HG03571 (cell line): Measurements from ENCODE around the gene OGFR.

Source experiments
- ATAC-seq: cut with Tn5 transposase; IDR thresholded peaks from one replicate; pipeline ENCODE4 v1.9.1; 2021; ENCODE audit not compliant: unreplicated experiment

The OGFR gene

GRCh38 chr20:62856931-62857619 lies 52.4 kb downstream of the OGFR start:
- ATAC-seq, result no peak

DNA sequence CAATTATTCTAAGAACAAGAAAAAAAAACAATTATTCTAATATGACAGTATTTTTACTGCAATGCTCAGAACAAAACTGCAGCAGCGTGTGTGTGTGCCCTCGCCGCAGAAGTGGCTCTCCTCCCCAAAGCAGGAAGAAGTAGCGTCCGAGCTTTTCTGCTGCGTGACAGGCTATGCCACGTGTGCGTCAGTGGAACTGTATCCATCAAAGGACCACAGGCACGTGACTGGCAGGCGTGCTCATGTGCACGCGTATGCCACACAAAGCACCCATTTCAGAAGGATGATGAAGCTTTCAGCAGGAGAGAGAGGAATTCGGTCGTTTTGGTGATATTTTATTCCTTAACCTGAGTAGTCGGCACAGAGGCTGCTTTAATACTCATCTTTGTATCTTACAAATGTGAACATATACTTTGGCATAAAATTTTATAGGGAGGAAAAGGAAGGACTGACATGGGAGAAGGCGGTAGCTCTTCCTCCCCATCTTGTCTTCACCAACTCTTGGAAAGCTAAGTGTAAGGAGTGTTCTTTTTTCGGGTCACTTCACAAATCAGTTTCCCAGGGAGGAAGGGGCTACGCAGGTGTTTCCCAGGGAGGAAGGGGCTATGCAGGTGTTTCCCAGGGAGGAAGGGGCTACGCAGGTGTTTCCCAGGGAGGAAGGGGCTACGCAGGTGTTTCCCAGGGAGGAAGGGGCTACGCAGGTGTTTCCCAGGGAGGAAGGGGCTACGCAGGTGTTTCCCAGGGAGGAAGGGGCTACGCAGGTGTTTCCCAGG lies 53.6 kb downstream of the OGFR start:
- no peak for ATAC-seq

DNA sequence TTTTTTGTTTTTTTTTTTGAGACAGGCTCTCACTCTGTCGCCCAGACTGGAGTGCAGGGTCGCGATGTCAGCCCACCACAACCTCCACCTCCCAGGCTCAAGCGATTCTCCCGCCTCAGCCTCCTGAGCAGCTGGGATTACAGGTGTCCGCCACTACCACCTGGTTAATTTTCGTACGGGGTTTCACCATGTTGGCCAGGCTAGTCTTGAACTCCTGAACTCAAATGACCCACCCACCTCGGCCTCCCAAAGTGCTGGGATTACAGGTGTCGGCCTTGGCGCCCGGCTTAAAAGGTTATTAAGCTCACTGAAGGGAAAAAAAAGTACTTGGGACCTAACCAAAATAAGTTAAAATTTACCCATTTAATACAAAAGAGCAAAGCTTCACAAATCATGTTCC lies 55.1 kb downstream of the OGFR start:
- ATAC-seq, result no peak

DNA sequence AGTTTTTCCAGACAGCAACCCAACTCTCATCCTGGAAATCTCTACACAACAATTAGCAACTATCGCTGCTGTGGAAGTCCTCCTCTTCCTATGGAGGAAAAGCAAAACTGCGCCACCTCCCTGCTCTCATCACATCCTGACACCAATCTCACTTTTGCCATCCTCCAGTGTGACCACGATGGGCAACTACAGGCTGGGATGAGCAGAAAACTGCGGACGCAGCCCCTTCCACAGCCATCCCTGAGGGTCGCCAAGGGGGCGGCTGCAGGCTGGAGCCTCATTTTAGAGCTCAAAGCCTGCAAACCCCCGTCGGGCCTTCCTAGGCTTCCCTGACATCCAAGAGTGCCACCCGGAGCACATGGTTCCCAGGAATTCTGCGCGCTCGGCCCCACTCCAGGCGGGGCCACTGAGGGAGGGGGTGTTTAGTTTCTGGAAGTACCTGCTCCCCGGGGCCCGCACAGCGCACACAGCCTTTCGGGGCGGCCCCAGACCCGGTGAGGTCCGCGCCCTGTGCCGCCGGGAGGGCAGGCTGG lies 55.8 kb downstream of the OGFR start:
- no peak for ATAC-seq

DNA sequence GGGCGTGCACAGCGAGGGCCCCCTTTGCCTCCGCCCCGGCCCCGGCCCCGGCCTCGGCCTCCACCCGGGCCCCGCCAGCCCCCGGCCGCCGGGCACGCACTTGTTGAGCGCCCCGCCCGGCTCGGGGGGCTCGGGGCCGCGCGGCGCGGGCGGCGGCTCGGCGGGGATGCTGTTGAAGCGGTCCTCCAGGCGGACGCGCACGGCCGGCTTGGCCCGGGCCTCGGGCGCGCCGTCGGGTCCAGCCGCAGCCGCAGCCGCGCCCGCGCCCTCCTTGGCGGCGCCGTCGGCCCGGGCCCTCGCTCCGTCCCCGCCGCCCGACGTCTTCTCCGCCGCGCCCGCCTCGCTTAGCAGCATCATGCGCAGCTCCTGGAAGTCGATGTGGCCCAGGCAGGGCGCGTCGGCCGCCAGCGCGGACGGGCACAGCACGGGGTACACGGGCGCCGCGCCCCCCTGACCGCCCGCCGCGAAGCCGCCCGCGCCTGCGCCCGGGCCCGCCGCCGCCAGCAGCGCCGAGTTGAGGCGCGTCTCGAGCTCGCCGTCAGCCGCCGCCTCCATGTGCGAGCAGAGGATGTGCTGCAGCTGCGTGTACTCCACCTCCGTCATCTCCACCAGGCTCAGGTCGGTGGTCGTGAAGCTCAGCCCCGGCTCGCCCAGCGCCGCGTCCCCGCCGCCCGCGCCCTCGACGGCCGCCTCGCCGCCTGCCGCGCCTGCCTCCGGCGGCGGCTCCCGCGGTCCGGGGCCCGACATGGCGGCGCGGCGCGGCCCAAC lies 56.5 kb downstream of the OGFR start:
- ATAC-seq, result peak; percentile 33

DNA sequence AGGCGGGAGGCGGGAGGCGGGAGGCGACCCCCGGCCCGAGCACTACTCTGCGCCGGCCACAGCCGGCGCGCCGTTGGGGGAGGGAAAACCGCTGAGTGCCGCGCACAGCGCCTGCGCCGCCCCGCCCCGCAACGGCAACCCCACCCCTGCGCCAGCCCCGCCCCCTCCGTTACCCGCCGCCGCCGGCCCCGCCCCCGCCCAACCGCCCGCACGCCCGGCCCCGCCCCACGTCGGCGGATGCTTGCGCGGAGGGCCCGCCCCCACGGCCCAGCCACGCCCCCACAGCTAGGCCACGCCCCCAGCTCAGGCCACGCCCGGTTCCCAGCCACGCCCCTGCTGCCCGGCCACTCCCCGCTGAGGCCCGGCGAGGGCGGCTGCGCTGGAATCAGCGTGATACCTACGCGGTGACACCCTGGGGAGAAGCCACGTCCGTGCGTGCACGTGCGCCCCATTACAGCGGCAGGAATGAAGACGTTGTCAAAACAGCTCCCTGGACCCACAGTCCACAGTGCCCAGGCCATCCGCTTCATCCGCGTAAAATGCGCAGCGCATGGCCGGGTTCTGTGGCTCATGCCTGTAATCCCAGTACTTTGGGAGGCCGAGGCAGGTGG lies 57.2 kb downstream of the OGFR start, which contains the start of gene TCFL5:
Gene TCFL5, minus strand, starts transcription at position 97 of the 611 bp plus-strand sequence. CDS start 152 bp downstream, outside the sequence.
- ATAC-seq, result peak; percentile 56
